ENCODE measurements around the gene KCNQ1. TPM values are rescaled to one million over a fixed set of nuclear protein-coding genes. Genes with fewer than 3 reads are reported as not detected.
A peak's percentile ranks its signal among the peaks of the same experiment; 100 is the strongest.

KCNQ1 gene
- total and polyA plus RNA-seq, 7 experiments from 2014 or later: 14.7 to 46.4 (median 36.9) TPM

DNA sequence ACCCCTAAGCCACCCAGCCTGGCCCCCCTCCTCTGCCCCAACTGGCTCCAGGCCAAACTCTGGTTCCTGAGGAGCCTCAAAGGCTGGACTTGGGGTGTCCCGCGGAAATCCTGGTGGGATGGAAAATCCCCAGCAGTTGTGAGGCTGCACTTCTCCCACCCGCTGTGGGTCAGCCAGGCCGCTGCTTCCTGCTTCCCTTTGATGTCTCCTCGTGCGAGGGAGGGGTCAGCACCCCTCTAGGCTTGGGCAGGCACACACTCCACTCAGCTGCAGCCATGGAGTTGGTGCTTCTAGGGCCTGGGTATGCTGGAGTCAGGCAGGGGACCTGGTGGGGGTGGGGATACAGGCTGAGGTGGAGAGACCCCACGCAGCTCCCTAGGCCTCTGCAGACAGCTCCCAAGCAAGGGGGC is 243.0 kb downstream of the KCNQ1 start:
- Histone ChIP-seq H3K9me3 (ENCODE audit: control insufficient read depth in 2 of 3, low read length in 3 of 3) (no peaks in the 10 kb centered on the region), H3K4me3 (ENCODE audit: low read length) (no peak overlapping the region), H3K27ac (ENCODE audit: low read depth, low read length) (no peak overlapping the region), H3K27me3 (ENCODE audit: control insufficient read depth in 2 of 2, insufficient read depth in 2 of 2, low read length in 2 of 2) (no peaks in the 10 kb centered on the region), H3K36me3 (ENCODE audit: control insufficient read depth in 2 of 3, insufficient read depth in 3 of 3, low read length in 3 of 3) (peaks cover 0 to 12% (median 0%) of the 10 kb centered on the region in 3 experiments), H3K4me1 (ENCODE audit: control insufficient read depth in 2 of 2, insufficient read depth in 2 of 2, low read length in 2 of 2) (no peaks in the 10 kb centered on the region)
- Mint-ChIP-seq H3K9me3 (no peaks in the 10 kb centered on the region), H3K4me1 (peaks cover 0 to 5% (median 0%) of the 10 kb centered on the region in 7 donors), H3K27ac (no peak overlapping the region), H3K36me3 (peaks cover 0 to 16% (median 5%) of the 10 kb centered on the region in 5 donors), H3K27me3 (no peaks in the 10 kb centered on the region), H3K4me3 (no peak overlapping the region)
- POLR2A ChIA-PET: no interaction called here
- intact Hi-C loops (cut with micrococcal nuclease): no loop called here
- CTCF ChIA-PET: no interaction called here
- ATAC-seq (no peak), DNase-seq (no peak)

DNA sequence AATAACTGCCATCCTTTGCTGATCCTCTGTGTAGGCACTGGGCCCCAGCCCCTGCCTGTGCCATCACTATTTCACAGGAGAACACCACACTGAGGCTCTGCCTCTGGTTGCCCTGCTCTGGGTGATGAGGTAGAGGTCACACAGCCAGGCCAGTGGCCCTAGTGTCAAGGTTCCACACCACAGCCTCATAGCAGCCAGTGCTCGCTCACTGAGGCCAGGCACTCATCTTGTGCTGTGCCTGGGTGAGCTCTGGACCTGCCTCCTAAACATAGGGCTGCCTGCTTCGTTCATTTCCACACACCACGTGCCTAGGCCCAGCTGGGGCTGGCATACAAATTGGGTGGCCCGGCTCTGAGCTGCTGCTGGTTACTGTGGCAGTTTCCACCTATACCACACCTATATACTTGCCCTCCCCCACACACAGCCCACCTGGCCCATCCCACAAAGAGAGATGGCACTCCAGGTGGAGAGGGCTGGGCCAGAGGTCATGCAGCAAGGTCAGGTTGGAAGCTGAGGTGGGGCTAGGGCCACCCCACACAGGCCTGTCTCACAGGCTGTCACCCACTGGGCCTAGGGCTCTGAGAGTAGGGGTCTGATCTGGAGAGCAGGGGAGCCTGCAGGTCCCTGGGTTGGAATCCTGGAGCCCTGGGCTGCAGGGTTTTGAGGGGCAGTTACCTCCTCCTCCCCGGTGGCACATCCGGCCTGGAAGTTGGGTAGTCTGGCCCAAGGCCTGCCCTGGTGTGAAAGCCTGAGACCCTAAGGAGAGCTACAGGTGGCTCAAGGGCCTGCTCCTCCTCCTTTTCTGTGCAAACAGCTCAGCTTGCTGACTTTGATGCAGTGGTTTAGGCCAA is 243.8 kb downstream of the KCNQ1 start:
- no peaks in the 10 kb centered on the region for H3K27me3 Mint-ChIP-seq
- ChIA-PET POLR2A (no interaction called here), CTCF (no interaction called here)
- Histone ChIP-seq H3K4me1 (ENCODE audit: control insufficient read depth in 2 of 2, insufficient read depth in 2 of 2, low read length in 2 of 2) (no peaks in the 10 kb centered on the region), H3K27me3 (ENCODE audit: control insufficient read depth in 2 of 2, insufficient read depth in 2 of 2, low read length in 2 of 2) (no peaks in the 10 kb centered on the region), H3K4me3 (ENCODE audit: low read length) (no peak overlapping the region), H3K27ac (ENCODE audit: low read depth, low read length) (no peak overlapping the region), H3K36me3 (ENCODE audit: control insufficient read depth in 2 of 3, insufficient read depth in 3 of 3, low read length in 3 of 3) (peaks cover 0 to 11% (median 0%) of the 10 kb centered on the region in 3 experiments), H3K9me3 (ENCODE audit: control insufficient read depth in 2 of 3, low read length in 3 of 3) (no peaks in the 10 kb centered on the region)
- no peak overlapping the region for H3K27ac Mint-ChIP-seq
- no peaks in the 10 kb centered on the region for H3K9me3 Mint-ChIP-seq
- H3K4me1 Mint-ChIP-seq: peaks cover 0 to 5% (median 0%) of the 10 kb centered on the region in 7 donors
- no peak for ATAC-seq
- H3K4me3 Mint-ChIP-seq: no peak overlapping the region
- intact Hi-C loops (cut with micrococcal nuclease): no loop called here
- DNase-seq: no peak
- peaks cover 0 to 15% (median 5%) of the 10 kb centered on the region in 5 donors for H3K36me3 Mint-ChIP-seq

- Histone ChIP-seq H3K4me1 (ENCODE audit: control insufficient read depth in 2 of 2, insufficient read depth in 2 of 2, low read length in 2 of 2) (no peaks in the 10 kb centered on the region), H3K9me3 (ENCODE audit: control insufficient read depth in 2 of 3, low read length in 3 of 3) (no peaks in the 10 kb centered on the region), H3K36me3 (ENCODE audit: control insufficient read depth in 2 of 3, insufficient read depth in 3 of 3, low read length in 3 of 3) (peaks cover 0 to 6% (median 0%) of the 10 kb centered on the region in 3 experiments), H3K27ac (ENCODE audit: low read depth, low read length) (no peak overlapping the region), H3K4me3 (ENCODE audit: low read length) (no peak overlapping the region), H3K27me3 (ENCODE audit: control insufficient read depth in 2 of 2, insufficient read depth in 2 of 2, low read length in 2 of 2) (no peaks in the 10 kb centered on the region)
- Mint-ChIP-seq H3K27me3 (no peaks in the 10 kb centered on the region), H3K4me1 (peaks cover 0 to 11% (median 0%) of the 10 kb centered on the region in 7 donors), H3K4me3 (no peak overlapping the region), H3K36me3 (peaks cover 0 to 10% (median 5%) of the 10 kb centered on the region in 5 donors), H3K9me3 (no peaks in the 10 kb centered on the region), H3K27ac (peak overlapping the region in 1 of 9 donors; percentile 47)
- POLR2A ChIA-PET: no interaction called here
- intact Hi-C loops (cut with micrococcal nuclease): no loop called here
- ATAC-seq: no peak
- CTCF ChIA-PET: no interaction called here
- no peak for DNase-seq
Measured at GRCh38 chr11:2689651-2690575, 245.1 kb downstream of the KCNQ1 start.

- no peak for ATAC-seq
- POLR2A ChIA-PET: no interaction called here
- Mint-ChIP-seq H3K4me3 (no peak overlapping the region), H3K27me3 (no peaks in the 10 kb centered on the region), H3K36me3 (peaks cover 0 to 17% (median 5%) of the 10 kb centered on the region in 5 donors), H3K27ac (peak overlapping the region in 1 of 9 donors; percentile 4), H3K4me1 (peaks cover 0 to 17% (median 0%) of the 10 kb centered on the region in 7 donors), H3K9me3 (no peaks in the 10 kb centered on the region)
- H3K9me3 ChIP-seq (ENCODE audit: control insufficient read depth in 2 of 3, low read length in 3 of 3): no peaks in the 10 kb centered on the region
- H3K4me3 ChIP-seq (ENCODE audit: low read length): no peak overlapping the region
- no peaks in the 10 kb centered on the region for H3K4me1 ChIP-seq (ENCODE audit: control insufficient read depth in 2 of 2, insufficient read depth in 2 of 2, low read length in 2 of 2)
- CTCF ChIA-PET: no interaction called here
- H3K27ac ChIP-seq (ENCODE audit: low read depth, low read length): no peak overlapping the region
- no peaks in the 10 kb centered on the region for H3K27me3 ChIP-seq (ENCODE audit: control insufficient read depth in 2 of 2, insufficient read depth in 2 of 2, low read length in 2 of 2)
- intact Hi-C loops (cut with micrococcal nuclease): no loop called here
- H3K36me3 ChIP-seq (ENCODE audit: control insufficient read depth in 2 of 3, insufficient read depth in 3 of 3, low read length in 3 of 3): no peaks in the 10 kb centered on the region
- no peak for DNase-seq
Measured at GRCh38 chr11:2690596-2691354, 246.0 kb downstream of the KCNQ1 start.

DNA sequence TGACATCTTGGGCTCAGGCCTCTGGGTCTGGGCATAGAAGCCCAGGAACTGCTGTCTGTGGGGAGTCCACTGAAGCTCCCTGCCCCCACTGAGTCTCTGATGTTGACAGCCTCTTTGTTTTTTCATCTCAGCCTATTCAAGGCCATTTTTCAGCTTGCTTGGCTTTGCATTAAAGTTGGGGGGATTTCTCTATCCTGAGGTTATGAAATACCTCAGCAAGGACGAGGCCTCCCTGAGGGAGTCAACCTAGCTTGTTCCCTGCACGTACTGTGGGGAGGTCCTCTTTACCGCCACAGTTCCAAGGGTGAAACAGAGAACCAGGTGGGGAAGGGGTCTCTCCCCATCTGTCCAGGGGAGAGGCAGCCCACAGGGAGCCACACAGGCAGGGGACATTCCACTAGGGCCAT is 246.6 kb downstream of the KCNQ1 start:
- H3K9me3 Mint-ChIP-seq: no peaks in the 10 kb centered on the region
- ATAC-seq (no peak), DNase-seq (no peak)
- POLR2A ChIA-PET: no interaction called here
- peaks cover 0 to 21% (median 5%) of the 10 kb centered on the region in 5 donors for H3K36me3 Mint-ChIP-seq
- no peak overlapping the region for H3K4me3 ChIP-seq (ENCODE audit: low read length)
- H3K9me3 ChIP-seq (ENCODE audit: control insufficient read depth in 2 of 3, low read length in 3 of 3): no peaks in the 10 kb centered on the region
- intact Hi-C loops (cut with micrococcal nuclease): no loop called here
- CTCF ChIA-PET: no interaction called here
- H3K27ac ChIP-seq (ENCODE audit: low read depth, low read length): no peak overlapping the region
- H3K27me3 Mint-ChIP-seq: no peaks in the 10 kb centered on the region
- peaks cover 0 to 17% (median 0%) of the 10 kb centered on the region in 7 donors for H3K4me1 Mint-ChIP-seq
- H3K36me3 ChIP-seq (ENCODE audit: control insufficient read depth in 2 of 3, insufficient read depth in 3 of 3, low read length in 3 of 3): no peaks in the 10 kb centered on the region
- no peaks in the 10 kb centered on the region for H3K27me3 ChIP-seq (ENCODE audit: control insufficient read depth in 2 of 2, insufficient read depth in 2 of 2, low read length in 2 of 2)
- peak overlapping the region in 1 of 9 donors; percentile 4 for H3K27ac Mint-ChIP-seq
- H3K4me1 ChIP-seq (ENCODE audit: control insufficient read depth in 2 of 2, insufficient read depth in 2 of 2, low read length in 2 of 2): no peaks in the 10 kb centered on the region
- H3K4me3 Mint-ChIP-seq: no peak overlapping the region

All from naive thymus-derived CD4-positive, alpha-beta T cell (primary cell).